ENCODE data around the gene KANK3. TPM values are rescaled to one million over a fixed set of nuclear protein-coding genes. Genes with fewer than 3 reads are reported as not detected.

KANK3 gene
- total RNA-seq, 1 experiment from 2014 or later: 0.74 TPM

DNA sequence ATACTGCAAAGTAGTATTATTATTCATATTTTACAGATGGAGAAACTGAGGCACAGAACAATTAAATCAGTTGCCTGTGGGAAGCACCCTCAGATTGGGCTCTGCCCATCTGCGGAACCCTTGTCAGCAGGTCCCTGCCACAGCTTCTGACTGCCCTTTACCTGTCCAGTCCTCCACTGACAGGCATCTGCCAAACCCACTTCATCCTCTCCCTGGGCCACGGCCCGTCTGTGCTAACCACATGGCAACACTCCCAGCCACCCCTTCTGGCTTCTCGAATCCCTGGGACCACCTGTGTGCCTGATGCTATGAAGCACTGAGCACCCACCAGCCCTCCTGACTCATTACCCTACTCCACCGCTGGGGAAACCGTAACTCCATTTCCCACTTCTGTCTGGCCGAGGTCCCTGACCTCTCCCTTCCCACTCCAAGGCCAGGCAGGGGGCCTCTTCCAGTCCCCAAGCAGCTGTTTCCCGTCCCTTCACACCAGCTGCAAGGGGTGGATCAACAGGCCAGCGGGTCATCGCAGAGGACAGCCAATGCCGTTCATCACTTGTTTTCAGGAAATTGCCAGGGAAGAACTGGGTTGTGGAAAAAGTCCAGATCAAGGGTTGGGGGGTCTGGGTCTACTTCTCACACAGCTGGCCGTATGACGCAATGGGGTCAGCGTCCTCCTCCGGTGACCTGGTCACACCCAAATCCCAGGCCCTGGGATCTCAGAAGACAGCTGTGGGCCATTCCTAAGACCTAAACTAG is 2.5 kb downstream of the KANK3 start:
- no peak for DNase-seq (ENCODE audit: low read depth)

DNA sequence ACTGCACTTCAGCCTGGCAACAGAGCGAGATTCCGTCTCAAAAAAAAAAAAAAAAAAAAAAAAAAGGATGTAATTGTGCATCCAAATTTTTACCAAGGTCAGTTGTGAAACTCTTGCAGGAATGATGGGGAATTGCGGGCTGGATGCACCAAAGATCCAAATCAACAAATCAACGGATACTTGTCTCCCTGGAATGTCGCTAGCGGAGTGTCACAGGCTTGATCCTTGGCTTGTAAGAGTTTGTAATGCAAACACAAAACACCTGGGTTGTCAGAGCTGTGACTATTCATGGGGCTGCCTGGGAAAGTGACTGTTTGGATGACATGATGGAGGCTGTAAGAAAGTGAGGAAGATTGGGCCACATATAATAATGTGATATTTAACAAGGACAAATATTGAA is 4.2 kb downstream of the KANK3 start:
- no peak for DNase-seq (ENCODE audit: low read depth)

DNA sequence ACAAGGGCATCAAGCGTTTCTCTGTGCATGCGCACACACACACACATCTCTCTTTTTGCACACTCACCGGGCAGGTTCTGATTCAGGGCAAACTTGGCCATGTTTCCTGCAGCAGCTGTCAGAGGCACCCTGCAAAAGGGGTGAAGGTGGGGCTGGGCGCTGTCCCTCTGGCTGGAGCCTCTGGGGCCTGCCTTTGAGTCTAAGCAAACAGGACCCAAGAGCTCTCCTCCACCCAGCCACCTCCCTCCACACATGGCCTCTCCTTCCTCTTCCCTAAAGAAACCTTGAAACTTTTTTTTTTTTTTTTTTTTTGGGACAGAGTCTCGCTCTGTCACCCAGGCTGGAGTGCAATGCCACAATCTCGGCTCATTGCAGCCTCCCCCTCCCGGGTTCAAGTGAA is 5.3 kb downstream of the KANK3 start:
- no peak for DNase-seq (ENCODE audit: low read depth)

DNA sequence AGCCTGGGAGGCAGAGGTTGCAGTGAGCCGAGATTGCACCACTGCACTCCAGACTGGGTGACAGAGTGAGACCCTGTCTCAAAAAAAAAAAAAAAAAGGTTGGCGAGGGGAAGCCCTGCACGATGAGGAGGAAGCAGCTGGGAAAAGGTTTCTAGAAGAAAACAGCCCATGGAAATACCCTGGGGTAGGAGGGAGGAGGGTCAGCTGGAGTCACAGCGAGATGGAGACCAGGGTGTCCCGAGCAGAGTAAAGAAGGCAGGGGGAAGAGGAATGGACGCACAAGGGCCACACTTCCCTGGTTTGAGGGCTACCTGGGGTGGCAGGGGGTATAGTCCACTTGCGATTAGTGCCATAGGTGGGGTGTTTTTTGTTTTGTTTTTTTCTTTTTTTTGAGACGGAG is 6.4 kb downstream of the KANK3 start:
- DNase-seq (ENCODE audit: low read depth): no peak

DNA sequence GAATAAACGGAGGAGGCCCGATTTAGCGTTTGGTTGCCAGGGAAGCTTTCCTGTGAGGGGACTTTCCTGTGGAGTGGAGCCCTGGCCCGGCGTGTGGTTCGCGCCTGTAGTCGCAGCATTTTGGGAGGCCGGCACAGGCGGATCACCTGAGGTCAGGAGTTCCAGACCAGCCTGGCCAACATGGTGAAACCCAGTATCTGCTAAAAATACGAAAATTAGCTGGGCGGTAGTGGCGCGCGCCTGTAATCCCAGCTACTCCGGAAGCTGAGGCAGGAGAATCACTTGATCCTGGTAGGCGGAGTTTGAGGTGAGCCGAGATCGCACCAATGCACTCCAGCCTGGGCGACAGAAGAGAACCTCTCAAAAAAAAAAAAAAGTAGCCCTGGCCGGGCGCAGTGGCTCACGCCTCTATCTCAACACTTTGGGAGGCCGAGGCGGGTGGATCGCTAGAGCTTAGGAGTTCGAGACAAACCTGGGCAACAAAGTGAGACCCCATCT is 6.9 kb downstream of the KANK3 start:
- DNase-seq (ENCODE audit: low read depth): no peak

DNA sequence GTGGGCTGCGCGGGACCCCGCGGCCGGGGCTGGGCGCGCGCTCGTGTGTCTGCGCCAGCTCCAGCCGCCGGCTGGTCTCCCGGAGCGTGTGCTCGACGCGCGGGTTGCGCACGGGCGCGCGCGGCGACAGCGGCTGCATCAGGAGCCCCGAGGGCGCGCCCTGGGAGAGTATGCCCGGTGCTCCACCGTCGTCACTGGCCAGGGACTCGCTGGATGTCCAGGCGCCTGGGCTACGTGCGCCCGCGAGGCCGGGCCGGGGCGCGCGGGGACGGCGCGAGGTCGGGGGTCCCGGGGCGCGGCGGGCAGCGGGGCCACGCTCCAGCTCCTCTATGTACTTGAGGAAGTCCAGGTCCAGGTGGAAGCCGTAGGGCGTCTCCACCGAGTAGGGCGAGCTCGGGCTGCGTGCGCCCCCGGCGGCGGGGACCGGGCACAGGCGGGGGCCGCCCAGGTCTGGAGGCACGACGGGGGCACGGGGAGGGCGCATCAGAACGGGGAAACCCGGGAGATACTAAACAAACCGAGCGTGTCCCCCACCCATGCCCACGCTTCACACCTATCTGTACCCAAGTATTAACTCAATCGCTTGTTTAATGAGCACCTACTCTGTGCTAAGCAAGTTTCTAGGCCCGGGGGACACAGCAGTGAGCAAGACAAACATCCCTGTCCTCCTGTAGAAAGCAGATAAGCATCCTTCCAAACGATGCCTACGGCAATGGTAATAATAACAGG is 7.6 kb downstream of the KANK3 start:
- no peak for DNase-seq (ENCODE audit: low read depth)

DNA sequence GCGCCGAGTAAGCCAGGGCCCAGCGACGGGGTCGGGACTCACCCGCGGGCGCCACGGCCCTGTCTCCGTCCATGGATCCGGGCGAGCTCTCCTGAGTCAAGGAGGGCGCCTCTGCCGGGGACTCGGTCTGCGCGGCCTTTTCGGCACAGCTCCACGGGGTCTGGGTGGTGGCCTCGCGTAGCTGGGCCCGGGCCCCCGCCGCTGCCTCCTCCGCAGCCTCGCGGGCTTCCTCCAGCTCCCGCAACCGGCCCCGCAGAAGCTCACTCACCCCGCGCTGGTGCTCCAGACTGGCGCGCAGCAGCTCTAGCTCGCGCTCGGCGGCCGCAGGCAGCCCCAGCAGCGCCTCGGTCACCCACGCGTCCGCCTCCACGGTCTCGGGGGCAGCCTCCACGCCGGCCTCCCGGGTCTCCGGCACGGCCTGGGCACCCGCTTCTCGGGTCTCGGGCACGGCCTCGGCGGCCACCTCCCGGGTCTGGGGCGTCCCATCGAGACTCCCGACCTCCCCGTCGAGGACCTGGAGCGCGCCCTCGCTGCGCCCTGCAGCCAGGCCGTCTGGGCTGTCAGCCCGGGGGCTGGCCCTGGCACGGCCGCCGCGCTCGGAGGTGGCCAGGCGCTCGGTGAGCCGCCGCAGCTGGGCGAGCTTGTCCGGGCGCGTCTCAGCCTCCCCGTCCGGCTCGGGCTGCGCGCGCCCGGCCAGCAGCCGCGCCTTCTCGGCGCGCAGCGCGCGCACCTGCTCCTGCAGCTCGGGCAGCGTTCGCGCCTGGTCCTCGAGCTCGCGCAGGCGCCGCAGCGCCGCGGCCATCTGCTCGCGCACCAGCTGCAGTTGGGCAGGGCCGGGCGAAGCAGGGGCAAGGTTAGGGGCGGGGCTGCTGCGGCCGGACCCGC is 8.4 kb downstream of the KANK3 start:
- DNase-seq (ENCODE audit: low read depth): peak; percentile 61

DNA sequence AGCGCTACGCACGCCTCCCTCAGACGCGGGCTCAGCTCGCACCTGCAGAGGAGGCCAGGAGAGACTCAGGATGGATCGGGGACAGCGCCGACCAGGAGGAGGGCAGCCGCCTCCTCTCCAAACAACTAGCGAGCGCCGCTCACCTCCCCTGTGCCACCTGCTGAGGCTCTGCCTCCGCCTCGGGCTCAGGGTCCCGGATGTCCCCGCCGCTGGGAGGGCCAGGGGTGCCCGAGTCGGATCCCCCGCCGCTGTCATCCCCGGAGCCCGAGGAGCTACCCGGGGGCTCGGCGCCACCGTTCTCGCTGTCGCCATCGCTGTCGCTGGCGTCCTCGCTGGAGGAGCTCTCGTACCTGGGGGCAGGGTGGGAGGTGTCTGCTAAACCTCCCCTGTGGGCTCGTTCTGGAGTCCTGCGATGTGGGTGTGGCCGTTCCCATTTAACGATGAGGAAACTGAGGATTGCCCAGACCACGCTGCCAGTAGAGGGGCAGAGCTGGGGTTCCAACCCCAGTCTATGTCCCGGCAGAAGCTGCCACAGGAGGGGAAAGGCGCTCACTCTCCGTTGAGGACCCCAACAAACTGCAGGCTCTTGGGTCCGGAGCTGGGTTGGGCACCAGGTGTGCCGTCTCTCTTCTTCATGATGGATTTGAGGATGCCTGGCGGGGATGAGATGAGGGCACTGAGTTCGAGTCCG is 9.2 kb downstream of the KANK3 start:
- no peak for DNase-seq (ENCODE audit: low read depth)

DNA sequence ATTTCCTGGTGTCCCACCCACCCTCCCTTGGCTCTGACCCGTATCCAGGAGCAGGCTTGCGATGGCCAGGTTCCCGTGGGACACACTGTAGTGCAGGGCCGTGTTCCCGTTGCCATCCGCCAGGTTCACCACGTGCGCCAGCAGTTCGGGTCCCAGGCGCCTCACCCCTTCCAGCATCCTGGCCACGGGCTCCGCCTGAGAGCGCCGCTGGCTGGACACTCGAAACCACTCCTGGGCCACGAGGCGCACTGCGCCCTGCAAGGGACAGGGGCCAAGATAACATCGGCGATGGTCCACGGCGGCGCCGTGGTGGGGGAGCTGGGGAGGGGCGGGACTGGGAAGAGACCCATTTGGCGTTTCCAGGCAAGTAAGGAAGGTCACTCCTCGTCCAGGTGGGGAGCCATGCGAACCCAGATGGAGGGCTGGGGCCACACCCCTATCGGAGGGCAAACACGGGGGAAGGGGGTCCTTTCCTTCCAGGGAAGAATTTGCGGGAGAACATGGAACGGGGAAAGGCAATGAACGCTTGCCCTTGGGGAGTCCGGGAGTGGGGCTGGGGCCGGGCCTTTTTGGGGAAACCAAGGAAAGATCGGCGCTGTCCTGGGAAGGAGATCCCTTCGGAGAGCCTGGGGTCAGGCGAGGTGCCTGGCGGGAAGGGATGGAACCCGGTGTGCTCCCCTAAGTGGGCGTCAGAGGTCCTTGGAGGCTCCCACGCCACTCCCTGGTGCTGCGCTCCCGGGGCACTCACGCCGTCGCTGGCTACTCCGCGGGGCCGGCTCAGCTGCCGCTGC is 9.9 kb downstream of the KANK3 start:
- DNase-seq (ENCODE audit: low read depth): no peak

DNA sequence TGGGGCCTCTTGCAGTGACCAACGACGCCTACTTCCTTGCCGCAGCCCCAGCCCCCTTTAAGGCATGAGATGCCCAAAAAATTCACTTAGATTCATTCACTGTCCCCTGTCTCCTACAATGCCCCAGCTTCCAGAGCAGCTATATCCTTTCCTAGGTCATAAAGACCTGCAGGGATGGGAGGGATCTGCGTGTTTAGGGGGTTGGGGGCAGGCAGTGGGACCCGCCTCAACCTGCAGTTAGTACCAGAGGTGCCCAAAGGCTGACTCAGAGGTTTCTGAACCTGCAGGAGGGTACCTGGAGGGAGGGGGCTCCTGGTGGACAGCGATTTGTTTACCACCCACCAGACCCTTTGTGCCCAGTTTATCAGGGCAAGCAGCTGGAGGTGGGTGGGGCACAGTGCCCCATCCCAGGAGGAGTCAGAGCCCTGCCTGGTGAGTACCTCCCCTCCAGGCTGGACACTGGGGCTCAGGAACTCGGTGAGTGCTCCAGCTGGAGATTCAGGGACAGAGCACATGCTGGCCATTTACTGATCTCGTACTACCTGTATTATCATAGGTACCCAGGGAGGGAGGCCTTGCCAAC is 11.7 kb downstream of the KANK3 start:
- DNase-seq (ENCODE audit: low read depth): no peak

DNA sequence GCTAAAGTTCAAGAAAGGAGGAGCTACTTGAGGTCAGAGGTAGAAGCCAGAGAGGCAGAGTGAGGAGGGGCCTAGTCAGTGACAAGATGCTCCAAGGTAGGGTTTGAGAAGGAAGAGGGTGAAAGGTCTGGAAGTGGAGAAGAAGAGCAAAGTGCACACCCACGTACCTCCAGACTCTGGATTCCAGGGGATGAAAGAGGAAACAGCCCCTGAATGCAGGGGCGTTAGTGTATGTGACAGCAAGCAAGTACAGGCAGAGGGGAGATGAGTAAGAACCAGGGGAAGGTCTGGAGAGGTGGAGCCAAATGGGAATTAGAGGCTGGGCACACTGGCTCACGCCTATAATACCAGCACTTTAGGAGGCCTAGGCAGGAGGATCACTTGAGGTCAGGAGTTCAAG is 13.1 kb downstream of the KANK3 start:
- DNase-seq (ENCODE audit: low read depth): no peak

DNA sequence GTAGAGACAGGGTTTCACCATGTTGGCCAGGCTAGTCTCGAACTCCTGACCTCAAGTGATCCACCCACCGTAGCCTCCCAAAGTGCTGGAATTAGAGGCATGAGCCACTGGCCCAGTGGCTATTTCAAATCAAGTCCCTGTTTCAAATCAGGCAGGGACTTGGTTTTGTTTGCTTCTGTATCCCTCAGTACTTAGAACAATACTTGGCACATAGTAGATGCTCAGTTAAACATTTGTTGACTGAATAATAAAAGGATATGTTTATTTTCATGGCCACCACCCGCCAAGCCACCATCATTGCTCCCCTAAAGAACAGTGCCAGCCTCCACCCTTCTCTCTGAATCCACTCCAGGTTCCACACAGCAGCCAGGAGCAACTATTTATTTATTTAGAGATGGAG is 17.6 kb downstream of the KANK3 start:
- DNase-seq (ENCODE audit: low read depth): no peak

DNA sequence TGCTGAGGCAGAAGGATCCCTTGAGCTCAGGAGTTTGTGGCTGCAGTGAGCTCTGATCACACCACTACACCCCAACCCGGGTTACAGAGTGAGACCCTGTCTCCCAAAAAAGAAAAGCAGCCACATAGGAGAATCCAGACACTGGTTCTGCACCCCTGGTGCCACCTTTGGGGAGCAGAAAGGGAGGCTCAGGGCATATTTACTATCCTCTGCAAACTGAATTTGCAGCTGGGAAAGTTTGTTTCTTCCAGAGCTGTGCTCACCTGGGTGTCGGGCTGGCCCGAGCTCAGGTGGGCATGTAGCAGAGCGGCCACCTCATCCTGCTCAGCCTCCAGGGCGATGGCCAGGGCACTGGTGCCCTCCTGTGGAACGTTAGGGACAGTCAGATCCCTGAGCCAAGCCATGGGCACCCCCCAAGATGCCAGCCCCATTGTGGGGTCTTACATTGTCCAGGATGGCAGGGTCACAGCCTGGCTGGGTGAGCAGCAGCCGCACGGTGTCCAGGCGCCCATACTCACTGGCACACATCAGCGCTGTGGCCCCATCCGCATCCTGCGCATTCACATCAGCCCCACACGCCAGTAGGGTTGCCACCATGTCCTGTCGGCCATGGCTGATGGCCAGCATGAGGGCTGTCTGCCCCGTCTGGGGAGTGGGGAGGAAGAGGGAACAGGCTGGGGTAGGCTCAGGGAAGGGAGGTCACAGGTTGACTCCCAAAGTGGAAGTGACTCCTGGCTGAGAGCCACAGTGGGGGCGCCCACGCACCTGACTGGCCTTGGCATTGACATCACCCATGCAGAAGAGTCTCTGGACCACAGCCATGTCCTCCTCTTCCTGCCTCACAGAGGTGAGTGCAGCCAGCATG is 18.6 kb downstream of the KANK3 start:
- DNase-seq (ENCODE audit: low read depth): no peak

DNA sequence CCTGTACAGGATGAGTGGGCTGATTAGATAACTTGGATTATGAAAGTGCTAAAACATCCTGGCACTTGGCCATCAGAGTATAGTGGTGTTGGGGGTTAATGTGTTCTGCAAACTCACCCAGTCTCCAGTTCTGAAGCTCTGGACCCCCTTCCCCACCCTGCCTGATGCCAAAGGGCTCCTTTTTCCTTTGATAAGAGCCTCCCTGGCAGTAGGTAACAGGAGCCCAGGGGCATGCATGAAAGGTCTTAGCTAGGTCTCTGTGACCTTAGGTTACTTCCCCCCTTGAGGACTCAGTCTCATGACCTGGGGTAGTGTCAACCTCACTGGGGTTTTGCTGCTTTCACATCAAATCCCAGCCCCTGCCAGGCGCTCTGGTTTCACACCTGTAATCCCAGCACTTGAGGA is 19.3 kb downstream of the KANK3 start:
- DNase-seq (ENCODE audit: low read depth): no peak

DNA sequence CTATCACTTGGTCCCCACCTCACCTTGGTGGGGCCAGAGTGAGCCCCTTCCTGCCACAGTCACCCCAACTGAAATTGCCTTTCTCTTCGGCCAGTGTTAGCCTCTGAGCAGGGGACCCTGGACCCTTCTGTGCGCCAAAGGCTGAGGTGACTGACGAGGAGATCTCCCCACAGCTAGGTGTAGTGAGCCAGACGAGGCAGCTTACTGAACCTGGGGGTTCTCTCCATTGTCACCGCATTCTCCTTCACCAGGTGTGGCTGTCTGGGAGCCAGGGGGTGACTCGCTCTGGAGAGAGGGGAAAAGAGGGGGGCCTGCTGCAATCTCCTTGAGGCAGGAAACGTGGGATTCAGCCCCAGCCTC is 20.4 kb downstream of the KANK3 start:
- DNase-seq (ENCODE audit: low read depth): no peak

DNA sequence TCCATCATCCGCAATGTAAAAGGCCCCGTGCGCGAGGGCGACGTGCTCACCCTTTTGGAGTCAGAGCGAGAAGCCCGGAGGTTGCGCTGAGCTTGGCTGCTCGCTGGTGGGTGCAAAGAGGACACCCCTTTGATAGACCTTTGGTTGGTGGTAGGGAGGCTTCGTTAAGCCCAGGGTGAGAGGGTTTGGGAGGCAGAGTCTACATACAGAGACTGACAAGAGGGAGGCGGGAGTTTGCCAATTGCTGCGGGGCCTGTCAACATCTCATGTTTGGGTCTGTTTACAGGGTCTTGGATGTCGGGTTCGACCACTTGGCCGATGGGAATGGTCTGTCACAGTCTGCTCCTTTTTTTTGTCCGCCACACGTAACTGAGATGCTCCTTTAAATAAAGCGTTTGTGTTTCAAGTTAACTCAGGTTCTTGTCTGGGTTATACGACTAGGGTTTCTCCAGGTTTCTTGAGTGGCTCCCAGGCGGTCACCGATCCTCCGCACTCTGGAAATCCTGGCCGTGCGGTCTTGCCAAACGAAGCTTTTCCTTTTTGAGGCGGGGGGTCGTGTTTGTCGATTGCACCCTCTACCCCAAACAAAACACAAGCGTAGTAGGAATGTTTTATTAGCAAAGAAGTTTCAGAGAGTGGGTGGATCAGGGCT is 20.9 kb downstream of the KANK3 start:
- no peak for DNase-seq (ENCODE audit: low read depth)

DNA sequence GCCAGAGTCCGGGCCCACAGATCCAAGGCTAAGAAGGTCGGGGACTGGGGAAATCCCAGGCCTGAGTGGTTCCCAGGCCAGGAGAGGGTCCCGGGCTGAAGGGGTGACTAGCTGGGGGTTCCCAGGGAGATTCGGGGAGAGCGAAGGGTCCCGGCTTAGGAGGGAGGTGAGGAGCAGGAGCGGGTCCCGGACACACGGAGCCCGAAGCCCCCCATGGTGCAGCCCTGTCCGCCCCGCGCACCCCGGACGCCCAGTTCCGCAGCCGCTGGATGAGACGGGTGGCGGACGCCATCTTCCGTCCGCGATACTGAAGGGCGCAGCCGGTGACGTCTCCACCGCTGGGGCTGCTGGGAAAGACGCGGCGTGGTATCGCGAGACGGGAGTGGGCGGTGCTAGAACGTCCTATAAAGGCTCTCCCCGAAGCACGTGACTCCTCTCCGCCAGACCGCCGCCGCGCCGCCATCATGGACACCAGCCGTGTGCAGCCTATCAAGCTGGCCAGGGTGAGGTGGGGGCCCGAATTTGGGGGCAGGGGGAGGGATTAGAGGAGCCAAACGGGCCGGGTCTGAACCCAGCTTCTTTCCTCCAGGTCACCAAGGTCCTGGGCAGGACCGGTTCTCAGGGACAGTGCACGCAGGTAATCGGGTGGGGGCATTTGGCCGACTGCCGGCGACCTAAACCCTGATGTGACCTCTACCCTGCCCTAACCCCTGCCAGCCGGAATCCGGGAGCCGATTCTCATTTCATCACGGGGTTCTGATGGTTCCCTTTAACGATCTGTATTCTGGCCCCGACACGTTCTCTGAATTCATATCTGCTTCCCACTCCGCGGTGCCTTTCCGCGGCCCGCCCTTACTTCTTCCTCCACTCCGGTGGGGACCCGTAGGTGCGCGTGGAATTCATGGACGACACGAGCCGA is 21.7 kb downstream of the KANK3 start, which contains the start of the genes NDUFA7 and RPS28:
NDUFA7 (minus strand) TSS at position 309 of the 919 bp plus-strand sequence; CDS start at position 292, 17 bp downstream.
RPS28 (plus strand) TSS at position 430 of the 919 bp plus-strand sequence; CDS start at position 465, 35 bp downstream.
- DNase-seq (ENCODE audit: low read depth): peak; percentile 90
